Loucy (cell line): ENCODE data around the gene UBE2Z.
A peak's percentile ranks its signal among the peaks of the same experiment; 100 is the strongest.

Experiments used
- H2AFZ ChIP-seq: fragments of 200-600 bp; sonication (generic); 2 replicates; pipeline ENCODE4 v1.6.0; 2016; ENCODE audit warnings: antibody characterized with exemption, mild to moderate bottlenecking, low read length, moderate library complexity
- H3F3A ChIP-seq: fragments of 200-600 bp; 2 replicates; pipeline ENCODE4 v1.6.0; 2016; ENCODE audit warnings: antibody characterized with exemption, low read depth, mild to moderate bottlenecking
- H3K27me3 ChIP-seq: fragments of 200-600 bp; sonication (generic); 2 replicates; pipeline ENCODE4 v1.6.1; 2014; ENCODE audit warnings: low read length, mild to moderate bottlenecking; ENCODE audit not compliant: insufficient read depth, poor library complexity, severe bottlenecking
- H3K36me3 ChIP-seq: fragments of 200-600 bp; sonication (generic); 2 replicates; pipeline ENCODE4 v1.6.1; 2016; ENCODE audit warnings: low read length; ENCODE audit not compliant: insufficient read depth
- H3K4me1 ChIP-seq: fragments of 200-600 bp; sonication (generic); 2 replicates; pipeline ENCODE4 v1.5.1; 2014; ENCODE audit warnings: low read length, mild to moderate bottlenecking; ENCODE audit not compliant: insufficient read depth, poor library complexity, severe bottlenecking
- H3K4me2 ChIP-seq: fragments of 200-600 bp; sonication (generic); 2 replicates; pipeline ENCODE4 v1.6.0; 2014; ENCODE audit warnings: antibody characterized with exemption, low read length, low read depth, mild to moderate bottlenecking; ENCODE audit not compliant: poor library complexity, severe bottlenecking
- H3K4me3 ChIP-seq: fragments of 200-600 bp; sonication (generic); 2 replicates; pipeline ENCODE4 v1.5.1; 2014; ENCODE audit warnings: low read length, mild to moderate bottlenecking, mixed read lengths; ENCODE audit not compliant: poor library complexity, severe bottlenecking
- H3K79me2 ChIP-seq: fragments of 200-600 bp; sonication (generic); 2 replicates; pipeline ENCODE4 v1.6.1; 2014; ENCODE audit warnings: low read length; ENCODE audit not compliant: insufficient read depth
- H3K9ac ChIP-seq: fragments of 200-600 bp; sonication (generic); 2 replicates; pipeline ENCODE4 v1.6.0; 2014; ENCODE audit warnings: mild to moderate bottlenecking, low read depth, low read length, moderate library complexity; ENCODE audit not compliant: poor library complexity, severe bottlenecking
- H3K9me2 ChIP-seq: fragments of 200-600 bp; sonication (generic); replicated peaks from 2 replicates; pipeline ENCODE4 v1.6.1; 2016; ENCODE audit warnings: low read depth, low read length, mixed read lengths
- H3K9me3 ChIP-seq: fragments of 200-600 bp; sonication (generic); 2 replicates; pipeline ENCODE4 v1.6.1; 2014; ENCODE audit warnings: mild to moderate bottlenecking, antibody characterized with exemption, low read length, low read depth; ENCODE audit not compliant: insufficient read depth
- H4K20me1 ChIP-seq: fragments of 200-600 bp; sonication (generic); 2 replicates; pipeline ENCODE4 v1.6.0; 2014; ENCODE audit warnings: antibody characterized with exemption, low read length, mild to moderate bottlenecking; ENCODE audit not compliant: insufficient read depth, poor library complexity, severe bottlenecking
- CTCF ChIP-seq: fragments of 200-600 bp; sonication (generic); conservative IDR thresholded peaks from 2 replicates; pipeline ENCODE4 v1.5.1; 2014; ENCODE audit warnings: mild to moderate bottlenecking, antibody characterized with exemption, low read length
- EZH2phosphoT487 ChIP-seq: fragments of 200-600 bp; IDR thresholded peaks from 2 replicates; pipeline ENCODE4 v1.6.1; 2018; ENCODE audit warnings: antibody characterized with exemption, mild to moderate bottlenecking, moderate library complexity, borderline replicate concordance

UBE2Z gene

GRCh38 chr17:48873696-48874443, 34.3 kb upstream of the UBE2Z start:
- no peaks in the 10 kb centered on the region for H3F3A ChIP-seq
- H3K4me3 ChIP-seq, result no peak overlapping the region
- no peaks in the 10 kb centered on the region for H3K79me2 ChIP-seq
- TF ChIP-seq CTCF, result no peak
- TF ChIP-seq EZH2phosphoT487, result no peak
- no peaks in the 10 kb centered on the region for H4K20me1 ChIP-seq
- H3K4me2 ChIP-seq, result no peak overlapping the region
- H3K4me1 ChIP-seq, result peaks cover 4% of the 10 kb centered on the region
- no peaks in the 10 kb centered on the region for H3K9me2 ChIP-seq
- H3K27me3 ChIP-seq, result no peaks in the 10 kb centered on the region
- no peak overlapping the region for H3K9ac ChIP-seq
- no peaks in the 10 kb centered on the region for H3K9me3 ChIP-seq
- no peak overlapping the region for H2AFZ ChIP-seq
- no peaks in the 10 kb centered on the region for H3K36me3 ChIP-seq

DNA sequence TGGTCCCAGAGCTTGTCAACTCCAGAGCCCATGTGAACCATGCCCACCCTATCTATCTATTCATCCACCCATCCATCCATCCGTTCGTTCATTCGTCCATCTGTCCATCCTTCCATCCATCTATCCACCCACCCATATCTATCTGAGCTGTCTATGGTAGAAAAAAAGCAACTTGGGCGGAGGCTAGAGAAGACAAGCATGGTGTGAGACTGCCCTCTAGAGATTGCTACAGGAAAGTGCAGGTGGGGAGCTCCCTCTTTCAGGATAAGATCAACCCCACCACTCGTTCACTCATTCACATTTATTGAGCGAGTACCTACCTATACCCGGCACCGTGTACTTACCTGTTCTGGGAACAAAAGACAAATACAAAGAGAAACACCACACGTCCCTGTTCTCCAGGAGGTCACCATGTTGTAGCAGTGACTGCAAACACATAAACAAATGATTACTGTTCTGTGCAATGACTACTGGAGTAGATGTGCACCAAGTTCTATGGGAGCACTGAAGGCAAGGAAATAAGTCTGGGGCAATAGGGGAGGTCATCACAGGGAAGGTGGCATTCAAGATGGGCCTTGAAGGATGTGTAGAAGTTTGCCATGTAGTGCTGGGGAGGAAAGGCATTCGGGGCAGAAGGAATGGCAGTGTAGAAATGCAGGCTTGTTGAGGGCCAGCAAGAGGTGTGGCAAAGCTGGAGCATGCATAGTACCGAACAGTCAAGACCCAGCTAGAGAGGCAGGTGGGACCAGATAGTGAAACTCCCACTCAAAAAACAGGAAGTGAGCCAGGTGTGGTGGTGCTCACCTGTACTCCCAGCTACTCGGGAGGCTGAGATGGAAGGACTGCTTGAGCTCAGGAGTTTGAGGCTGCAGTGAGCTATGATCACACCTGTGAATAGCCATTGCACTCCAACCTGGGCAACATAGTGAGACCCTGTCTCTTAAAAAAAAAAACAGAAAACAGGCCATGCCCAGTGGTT, 29.0 kb upstream of the UBE2Z start:
- no peaks in the 10 kb centered on the region for H3F3A ChIP-seq
- no peaks in the 10 kb centered on the region for H4K20me1 ChIP-seq
- no peaks in the 10 kb centered on the region for H3K36me3 ChIP-seq
- H3K79me2 ChIP-seq, result no peaks in the 10 kb centered on the region
- no peaks in the 10 kb centered on the region for H3K9me2 ChIP-seq
- no peaks in the 10 kb centered on the region for H3K9me3 ChIP-seq
- H3K4me1 ChIP-seq, result peaks cover 4% of the 10 kb centered on the region
- H3K27me3 ChIP-seq, result no peaks in the 10 kb centered on the region
- no peak overlapping the region for H3K9ac ChIP-seq
- H3K4me3 ChIP-seq, result no peak overlapping the region
- H2AFZ ChIP-seq, result no peak overlapping the region
- no peak overlapping the region for H3K4me2 ChIP-seq
- TF ChIP-seq EZH2phosphoT487 (no peak), CTCF (peak; percentile 99)

GRCh38 chr17:48882272-48882671, 25.9 kb upstream of the UBE2Z start:
- no peak overlapping the region for H3K9ac ChIP-seq
- no peaks in the 10 kb centered on the region for H3K79me2 ChIP-seq
- no peaks in the 10 kb centered on the region for H4K20me1 ChIP-seq
- H3K4me3 ChIP-seq, result no peak overlapping the region
- H3K27me3 ChIP-seq, result no peaks in the 10 kb centered on the region
- no peaks in the 10 kb centered on the region for H3F3A ChIP-seq
- no peaks in the 10 kb centered on the region for H3K36me3 ChIP-seq
- no peaks in the 10 kb centered on the region for H3K9me3 ChIP-seq
- no peak overlapping the region for H3K4me2 ChIP-seq
- H3K4me1 ChIP-seq, result peaks cover 4% of the 10 kb centered on the region
- TF ChIP-seq EZH2phosphoT487 (no peak), CTCF (no peak)
- H2AFZ ChIP-seq, result no peak overlapping the region
- H3K9me2 ChIP-seq, result no peaks in the 10 kb centered on the region
